Bronchial epithelial cell (primary cell): ENCODE data around the gene NRAS. TPM values are rescaled to one million over a fixed set of nuclear protein-coding genes. Genes with fewer than 3 reads are reported as not detected.

Experiments used
- DNase-seq: peaks from one replicate; pipeline ENCODE4 v3.0.0-alpha.2; 2010; ENCODE audit warnings: low read depth
- FAIRE-seq: peaks from 2 replicates; lab custom pipeline; 2011; peaks lifted over from hg19 to GRCh38; lab: Jason Lieb, UNC
- H3K27me3 ChIP-seq: 2 replicates; pipeline ENCODE4 v1.5.1; 2011; ENCODE audit warnings: low read length; ENCODE audit not compliant: control insufficient read depth, insufficient read depth
- H3K36me3 ChIP-seq: 2 replicates; pipeline ENCODE4 v1.5.1; 2011; ENCODE audit warnings: low read length; ENCODE audit not compliant: control insufficient read depth, insufficient read depth
- H3K4me3 ChIP-seq: 2 replicates; pipeline ENCODE4 v1.5.1; 2011; ENCODE audit warnings: mild to moderate bottlenecking, low read depth, low read length, control low read depth
- total RNA-seq: library from RNA; depleted of rRNA; stranded (reverse); fragments of >200 nt; gene quantifications from 2 replicates; pipeline ENCODE4 v1.2.1, GENCODE V29; 2014
- TF ChIP-seq, protein P1 (sequence below): IDR thresholded peaks from 2 replicates; pipeline ENCODE4 v1.5.1; 2011; ENCODE audit warnings: mild to moderate bottlenecking, moderate library complexity, low read length, control low read depth, inconsistent platforms; ENCODE audit not compliant: insufficient read depth, severe bottlenecking

NRAS gene
- total RNA-seq, 1 donor from 2014 or later, result 78.2 TPM

- Histone ChIP-seq H3K27me3 (no peaks in the 10 kb centered on the region), H3K36me3 (no peaks in the 10 kb centered on the region), H3K4me3 (no peak overlapping the region)
- DNase-seq, result no peak
- TF ChIP-seq, protein P1, sequence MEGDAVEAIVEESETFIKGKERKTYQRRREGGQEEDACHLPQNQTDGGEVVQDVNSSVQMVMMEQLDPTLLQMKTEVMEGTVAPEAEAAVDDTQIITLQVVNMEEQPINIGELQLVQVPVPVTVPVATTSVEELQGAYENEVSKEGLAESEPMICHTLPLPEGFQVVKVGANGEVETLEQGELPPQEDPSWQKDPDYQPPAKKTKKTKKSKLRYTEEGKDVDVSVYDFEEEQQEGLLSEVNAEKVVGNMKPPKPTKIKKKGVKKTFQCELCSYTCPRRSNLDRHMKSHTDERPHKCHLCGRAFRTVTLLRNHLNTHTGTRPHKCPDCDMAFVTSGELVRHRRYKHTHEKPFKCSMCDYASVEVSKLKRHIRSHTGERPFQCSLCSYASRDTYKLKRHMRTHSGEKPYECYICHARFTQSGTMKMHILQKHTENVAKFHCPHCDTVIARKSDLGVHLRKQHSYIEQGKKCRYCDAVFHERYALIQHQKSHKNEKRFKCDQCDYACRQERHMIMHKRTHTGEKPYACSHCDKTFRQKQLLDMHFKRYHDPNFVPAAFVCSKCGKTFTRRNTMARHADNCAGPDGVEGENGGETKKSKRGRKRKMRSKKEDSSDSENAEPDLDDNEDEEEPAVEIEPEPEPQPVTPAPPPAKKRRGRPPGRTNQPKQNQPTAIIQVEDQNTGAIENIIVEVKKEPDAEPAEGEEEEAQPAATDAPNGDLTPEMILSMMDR, result no peak
- FAIRE-seq, result no peak
Measured at GRCh38 chr1:114666954-114667353, 49.6 kb downstream of the NRAS start.

DNA sequence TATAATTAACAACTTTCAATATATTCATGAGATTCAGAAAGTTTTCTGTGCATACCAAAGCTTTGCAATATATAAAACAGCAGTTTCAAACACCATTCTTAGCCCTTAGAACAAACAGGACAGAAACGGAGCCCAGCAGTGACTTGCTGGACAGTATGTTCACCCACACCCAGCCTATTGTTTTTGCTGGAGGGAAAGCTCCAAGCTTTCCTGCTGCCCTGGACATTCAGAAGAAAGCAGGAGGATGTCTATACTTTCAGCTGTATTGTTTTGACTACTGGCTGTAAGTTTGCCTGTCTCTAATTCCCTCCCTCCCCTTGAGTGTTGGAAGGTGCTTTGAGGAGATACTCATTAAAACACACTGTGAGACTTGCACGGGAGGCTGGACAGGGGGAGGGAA, 56.3 kb downstream of the NRAS start:
- Histone ChIP-seq H3K4me3 (no peak overlapping the region), H3K27me3 (no peaks in the 10 kb centered on the region), H3K36me3 (no peaks in the 10 kb centered on the region)
- TF ChIP-seq, protein P1, result no peak
- DNase-seq (no peak), FAIRE-seq (no peak)

Other genes with a start within 250 kb of the NRAS start
- gene TRIM33, start 205.6 kb downstream of the NRAS start, total RNA-seq, result 16.3 and 22.1 TPM in 2 replicates
- 59.8 and 75.8 TPM in 2 replicates for gene BCAS2, start 135.2 kb downstream of the NRAS start, total RNA-seq
- 18.2 and 31.5 TPM in 2 replicates for gene DENND2C, start 46.7 kb downstream of the NRAS start, total RNA-seq
- gene AMPD1, start 21.2 kb downstream of the NRAS start, total RNA-seq, result 0.13 TPM in 1 of 2 replicates, not detected in the other
- 875 and 1,184 TPM in 2 replicates for gene CSDE1, start 41.2 kb upstream of the NRAS start, total RNA-seq
- gene SIKE1, start 63.9 kb upstream of the NRAS start, total RNA-seq, result 45.3 and 90.5 TPM in 2 replicates
- gene SYCP1, start 138.1 kb upstream of the NRAS start, total RNA-seq, result not detected in 2 replicates